GM12872 (cell line): ENCODE results near the gene FOXL1.

Source experiments
- CTCF ChIP-seq: IDR thresholded peaks from 3 replicates; pipeline ENCODE4 v1.5.1; 2011; ENCODE audit warnings: low read depth, mild to moderate bottlenecking, low read length, moderate library complexity; ENCODE audit not compliant: insufficient read depth

FOXL1 gene

GRCh38 chr16:86609661-86610060 is 31.3 kb downstream of the FOXL1 start:
- TF ChIP-seq CTCF: no peak

DNA sequence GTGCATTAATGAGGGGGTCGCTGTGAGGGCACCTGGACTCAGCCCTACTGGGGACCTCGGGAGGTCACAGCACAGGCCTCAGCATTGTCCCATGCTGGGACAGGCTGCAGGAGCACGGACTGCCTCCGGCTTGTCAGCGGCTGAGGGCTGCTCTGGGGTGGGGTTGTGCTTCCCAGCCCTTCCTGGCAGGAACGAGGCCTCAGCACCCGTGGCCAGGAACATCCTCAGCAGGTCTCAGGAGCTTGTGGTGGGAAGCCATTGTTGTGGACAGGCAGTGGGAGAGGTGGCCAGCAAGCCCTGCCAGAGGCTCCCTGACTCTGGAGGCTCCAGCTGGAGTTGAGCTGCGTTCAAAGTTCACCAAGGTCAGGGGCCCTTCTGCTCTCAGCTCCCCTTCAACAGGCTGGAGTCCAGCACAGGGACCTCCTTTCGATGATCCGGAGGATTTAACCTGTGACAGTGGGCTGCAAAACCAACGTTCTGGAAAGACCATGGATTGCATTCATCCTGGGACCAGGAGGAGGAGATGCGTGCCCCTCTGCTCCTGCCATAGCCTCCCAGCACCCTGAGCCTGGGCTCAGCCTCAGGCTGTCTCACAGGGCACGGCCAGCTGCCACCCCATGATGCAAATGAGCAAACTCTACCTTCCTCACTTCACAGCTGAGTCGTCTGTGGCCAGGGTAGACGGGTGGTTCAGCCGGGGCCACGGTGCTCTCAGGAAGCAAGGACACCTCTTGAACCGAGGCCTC is 32.6 kb downstream of the FOXL1 start:
- no peak for TF ChIP-seq CTCF

GRCh38 chr16:86611525-86611855 is 33.1 kb downstream of the FOXL1 start:
- TF ChIP-seq CTCF: no peak

GRCh38 chr16:86611941-86612340 is 33.6 kb downstream of the FOXL1 start:
- no peak for TF ChIP-seq CTCF

DNA sequence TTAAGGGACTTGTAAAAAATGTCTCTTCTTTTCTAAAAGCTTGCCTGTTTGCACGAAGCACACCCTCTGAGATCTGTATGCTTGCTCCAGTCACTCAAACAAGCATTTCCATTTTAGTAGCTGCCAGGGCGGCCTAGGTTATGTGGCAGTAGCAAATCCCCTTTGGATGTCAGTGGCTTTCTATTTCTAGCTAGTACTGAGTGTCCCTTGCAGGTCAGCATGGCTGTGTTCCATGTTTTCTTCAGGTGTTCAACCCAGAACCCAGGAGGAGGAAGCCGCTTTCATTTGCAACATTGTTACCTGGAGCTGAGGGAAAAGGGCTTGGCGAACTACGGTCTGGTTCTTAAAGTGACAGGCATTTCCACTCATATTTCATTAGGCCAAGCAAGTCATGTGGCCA is 36.4 kb downstream of the FOXL1 start:
- no peak for TF ChIP-seq CTCF

GRCh38 chr16:86616906-86617305 is 38.6 kb downstream of the FOXL1 start:
- no peak for TF ChIP-seq CTCF

- no peak for TF ChIP-seq CTCF
These were observed 40.3 kb downstream of the FOXL1 start for GRCh38 chr16:86618431-86619238.
